Stimulated activated CD8-positive, alpha-beta memory T cell treated with anti-CD3 and anti-CD28 coated beads, Interleukin-12 subunit alpha, Interleukin-12 subunit beta, amount 100 ng/mL, for 4 hours (primary cell): ENCODE data around the gene COQ3.

Experiments
- DNase-seq: peaks from one replicate; pipeline ENCODE4 v3.0.0-alpha.2; 2020; ENCODE audit warnings: low read depth

The COQ3 gene

DNA sequence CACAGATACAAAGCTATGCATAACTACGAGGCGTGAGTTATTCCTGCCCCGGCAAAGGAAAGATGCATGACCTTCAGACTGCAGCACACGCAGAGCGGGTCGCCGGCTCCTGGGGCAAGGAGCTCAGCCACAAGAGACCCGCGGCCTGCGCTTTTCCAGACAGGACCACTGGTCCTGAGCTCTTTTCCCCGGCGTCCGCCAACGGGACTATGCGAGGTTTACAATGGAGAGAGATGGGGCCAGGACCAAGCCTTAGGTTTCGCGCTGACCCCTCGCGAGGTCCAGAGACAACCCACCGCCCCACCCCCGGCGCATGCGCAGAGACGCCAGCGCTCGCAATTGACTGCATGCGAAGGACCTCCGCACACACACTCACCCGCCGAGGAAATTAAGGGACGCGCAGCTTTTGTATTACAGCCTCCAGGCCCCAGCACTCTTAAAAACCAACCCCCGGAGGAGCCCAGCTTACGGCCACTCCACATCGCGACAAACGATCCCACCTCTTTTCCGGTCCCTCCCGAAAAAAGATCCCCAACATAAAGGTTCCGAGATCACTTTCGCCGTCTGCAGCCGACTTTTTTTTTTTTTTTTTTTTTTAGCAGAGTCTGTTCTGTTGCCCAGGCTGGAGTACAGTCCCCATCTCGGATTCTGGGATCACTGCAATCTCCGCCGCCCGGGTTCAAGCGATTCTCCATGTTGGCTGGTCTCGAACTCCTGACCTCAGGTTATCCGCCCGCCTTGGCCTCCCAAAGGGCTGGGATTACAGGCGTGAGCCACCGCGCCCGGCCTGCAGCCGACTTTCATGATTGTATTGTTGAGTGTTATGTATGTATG is at the start of gene COQ3:
Gene COQ3, minus strand, starts transcription at position 498 of the 834 bp plus-strand sequence. Its CDS starts 16 bp downstream, at position 482.
- DNase-seq = peak; percentile 39

DNA sequence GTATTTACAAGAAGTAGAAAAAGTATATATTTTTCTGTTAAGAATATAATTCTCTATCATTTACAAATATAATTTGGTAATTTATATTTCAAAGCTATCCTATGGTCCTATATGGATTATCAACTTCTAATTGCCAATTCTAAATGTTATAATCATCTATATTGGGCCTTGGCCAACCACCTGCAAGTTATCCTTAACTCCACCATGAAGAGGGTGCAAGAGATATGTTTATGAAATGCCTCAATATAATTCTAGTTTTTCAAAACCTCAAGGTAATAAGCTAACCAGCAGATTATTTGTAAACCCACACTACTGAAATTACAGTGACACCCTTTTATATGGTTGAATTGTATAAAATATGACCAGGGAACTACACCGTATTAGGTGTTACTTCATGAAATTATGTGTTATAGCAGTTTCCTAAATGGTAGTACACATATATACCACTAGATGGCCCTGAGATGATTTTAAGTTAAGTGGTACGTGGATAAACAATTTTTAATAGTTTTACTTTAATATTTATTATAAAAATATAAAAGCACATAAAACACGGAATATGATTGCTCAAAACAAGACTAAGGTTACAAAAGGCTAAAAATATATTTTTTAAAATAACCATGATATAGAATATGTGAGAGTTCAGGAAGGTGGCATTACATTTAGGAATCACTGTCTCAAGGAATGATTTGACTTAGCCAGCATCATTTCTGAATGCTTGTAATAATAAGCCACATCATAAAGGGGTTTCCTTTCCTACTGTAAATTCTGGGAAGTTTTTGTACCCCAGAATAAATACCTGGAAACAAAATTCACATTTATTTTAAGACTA is 40.9 kb upstream of the COQ3 start:
- no peak for DNase-seq

DNA sequence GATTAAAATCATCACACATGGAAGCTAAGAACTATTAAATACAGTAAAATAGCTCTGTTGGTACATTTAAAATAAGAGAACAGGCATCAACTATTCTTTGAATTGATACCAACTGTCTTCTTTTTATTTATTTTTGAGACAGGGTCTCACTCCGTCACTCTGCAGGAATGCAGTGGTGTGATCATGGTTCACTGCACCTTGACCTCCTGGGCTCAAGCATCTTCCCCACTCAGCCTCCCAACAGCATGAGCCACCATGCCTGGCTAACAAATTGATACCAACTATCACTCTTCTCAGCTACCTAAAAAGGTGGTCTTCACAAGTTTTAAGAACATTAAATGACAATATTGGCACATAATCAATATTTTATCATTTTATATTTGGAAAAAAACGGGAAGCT is 38.9 kb upstream of the COQ3 start:
- no peak for DNase-seq

GRCh38 chr6:99431901-99432300 is 37.9 kb upstream of the COQ3 start:
- no peak for DNase-seq

DNA sequence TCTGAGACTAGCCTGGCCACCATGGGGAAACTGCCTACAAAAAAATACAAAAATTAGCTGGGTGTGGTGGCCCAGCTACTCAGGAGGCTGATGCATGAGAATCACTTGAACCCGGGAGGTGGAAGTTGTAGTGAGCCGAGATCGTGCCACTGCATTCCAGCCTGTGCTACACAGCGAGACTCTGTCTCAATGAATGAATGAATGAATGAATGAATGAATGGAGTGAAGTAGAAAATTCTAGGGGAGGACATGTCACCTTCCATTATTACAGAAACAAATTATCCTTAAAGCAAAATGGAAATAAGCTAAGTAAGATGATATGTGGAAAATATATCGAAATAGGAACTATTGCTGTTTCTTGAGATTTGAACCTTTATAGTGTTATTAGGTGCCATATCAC is 34.0 kb upstream of the COQ3 start:
- no peak for DNase-seq

DNA sequence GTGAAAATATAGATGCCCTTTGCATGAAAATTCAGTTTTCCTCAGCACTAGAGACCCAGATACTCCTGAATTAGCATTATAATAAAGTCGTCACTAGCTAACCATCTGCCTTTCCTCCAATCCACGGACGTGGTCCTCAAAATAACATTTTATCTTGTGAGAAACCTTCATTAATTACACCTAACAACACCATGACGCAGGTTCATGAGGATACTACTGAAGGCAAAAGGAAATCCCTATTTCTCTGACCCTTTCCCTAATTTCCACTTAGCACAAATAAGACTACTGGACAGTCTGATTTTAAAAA is 32.4 kb upstream of the COQ3 start:
- no peak for DNase-seq

DNA sequence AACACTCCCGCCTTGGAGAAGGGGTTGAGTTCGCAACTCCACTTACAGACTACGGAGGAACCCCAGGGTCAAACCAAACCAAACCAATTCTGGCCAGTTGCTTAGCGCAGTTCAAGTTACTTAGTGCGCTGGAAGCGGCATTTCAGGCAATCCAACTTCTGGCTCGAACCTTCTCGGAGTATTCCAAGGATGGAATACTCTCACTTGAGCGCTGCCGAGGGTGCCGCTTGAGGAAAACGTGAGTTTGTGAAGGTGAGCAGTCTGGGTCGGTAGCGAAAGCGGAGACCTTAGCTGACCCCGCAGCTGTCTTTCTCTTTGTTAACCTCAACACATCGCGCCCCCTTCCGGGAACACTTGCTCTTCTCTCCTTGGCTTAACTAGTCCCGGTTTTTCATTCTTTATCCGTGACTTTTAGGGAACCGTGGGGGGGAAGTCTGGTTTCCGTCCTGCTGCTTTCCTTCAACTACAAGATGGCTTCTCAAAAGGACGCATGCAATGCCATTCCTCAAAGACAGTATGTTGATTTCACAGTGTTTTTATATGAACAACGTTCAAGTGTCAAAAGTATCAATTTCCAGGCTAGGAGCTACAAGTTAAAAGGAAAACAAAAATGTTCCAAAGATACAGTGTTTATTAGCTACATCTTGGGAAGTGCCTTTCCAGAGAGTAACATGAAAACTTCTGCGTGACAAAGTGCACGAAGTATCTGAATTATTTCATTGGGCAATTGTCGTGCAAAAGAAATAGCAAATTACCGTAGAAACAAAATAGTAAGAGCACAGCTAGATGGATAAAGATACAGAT is 31.9 kb upstream of the COQ3 start:
- peak; percentile 37 for DNase-seq

GRCh38 chr6:99424761-99425646 is 31.0 kb upstream of the COQ3 start, which contains the start of gene PNISR:
Gene PNISR, minus strand, starts transcription at chr6:99425308. Its CDS starts 10,649 bp downstream, at chr6:99414659.
- peak; percentile 77 for DNase-seq

- DNase-seq = no peak
Observed at GRCh38 chr6:99424022-99424421, 30.0 kb upstream of the COQ3 start.

DNA sequence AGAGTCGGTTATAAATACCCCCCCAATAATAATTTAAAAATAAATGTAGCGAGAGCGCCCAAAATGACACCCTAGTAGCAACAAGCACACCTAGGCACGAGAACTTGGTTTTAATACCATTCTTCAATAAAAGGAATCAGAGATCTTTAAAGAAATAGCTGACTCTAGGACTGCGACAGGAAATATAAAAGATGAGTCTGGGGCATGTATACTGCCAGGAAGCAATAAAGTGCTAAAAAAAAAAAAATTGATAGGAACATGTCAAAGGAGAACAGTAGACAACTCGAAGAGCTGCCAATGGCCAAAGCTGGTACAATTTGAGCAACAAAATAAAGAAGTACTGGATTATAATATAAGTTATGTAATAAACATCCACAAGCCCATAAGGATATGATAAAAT is 28.9 kb upstream of the COQ3 start:
- no peak for DNase-seq

- no peak for DNase-seq
Observed at GRCh38 chr6:99416892-99417767, 23.1 kb upstream of the COQ3 start.

- DNase-seq = no peak
Observed at GRCh38 chr6:99416226-99416625, 22.2 kb upstream of the COQ3 start.

GRCh38 chr6:99415446-99415845 is 21.5 kb upstream of the COQ3 start:
- DNase-seq = no peak

GRCh38 chr6:99412065-99412464 is 18.1 kb upstream of the COQ3 start:
- DNase-seq = no peak

DNA sequence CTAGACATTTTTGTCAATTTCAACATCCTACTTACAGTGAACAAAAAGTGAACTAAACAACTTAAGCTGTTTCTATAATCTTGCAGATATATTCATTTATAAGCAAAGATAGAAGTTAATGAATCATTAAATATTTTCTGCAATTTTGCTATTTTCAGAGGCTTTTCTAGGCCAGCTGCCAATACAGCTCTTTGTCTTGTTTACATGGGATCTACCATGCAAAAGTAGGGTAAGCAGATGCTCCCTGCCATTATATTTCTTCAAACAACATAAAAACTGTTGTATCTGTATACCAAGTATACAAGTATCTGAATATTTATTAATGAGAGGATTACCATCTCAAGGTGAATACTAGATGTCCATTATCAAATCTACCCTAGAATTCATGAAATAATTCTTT is 15.7 kb upstream of the COQ3 start:
- no peak for DNase-seq

DNA sequence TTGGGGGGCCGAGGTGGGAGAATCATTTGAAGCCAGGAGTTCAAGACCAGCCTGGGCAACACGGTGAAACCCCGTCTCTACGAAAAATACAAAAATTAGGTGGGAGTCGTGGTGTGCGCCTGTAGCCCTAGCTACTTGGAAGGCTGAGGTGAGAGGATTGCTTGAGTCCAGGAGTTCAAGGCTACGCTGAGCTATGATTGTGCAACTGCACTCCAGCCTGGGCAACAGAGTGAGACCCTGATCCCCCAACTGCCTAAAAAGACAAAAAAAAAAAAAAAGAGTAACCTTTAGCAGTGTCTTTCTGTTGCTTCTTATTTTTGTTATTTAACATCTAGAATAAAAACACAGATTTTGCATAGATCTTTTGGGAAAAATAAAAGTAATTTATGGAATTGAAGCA is 13.1 kb upstream of the COQ3 start:
- DNase-seq = no peak

- no peak for DNase-seq
Observed at GRCh38 chr6:99402448-99402847, 8.5 kb upstream of the COQ3 start.

DNA sequence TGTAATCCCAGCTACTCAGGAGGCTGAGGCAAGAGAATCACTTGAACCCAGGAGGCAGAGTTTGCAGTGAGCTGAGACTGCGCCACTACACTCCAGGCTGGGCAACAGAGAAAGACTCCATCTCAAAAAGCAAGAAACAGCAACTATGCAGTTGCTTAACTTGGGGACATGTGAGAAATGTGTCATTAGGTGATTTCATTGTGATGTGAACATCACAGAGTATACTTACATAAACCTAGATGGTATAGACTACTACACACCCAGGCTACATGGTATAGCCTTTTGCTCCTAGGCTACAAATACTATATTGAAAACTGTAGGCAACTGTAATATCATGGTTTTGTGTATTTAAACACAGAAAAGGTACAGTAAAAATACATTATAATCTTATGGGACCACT is 3.3 kb upstream of the COQ3 start:
- DNase-seq = no peak

DNA sequence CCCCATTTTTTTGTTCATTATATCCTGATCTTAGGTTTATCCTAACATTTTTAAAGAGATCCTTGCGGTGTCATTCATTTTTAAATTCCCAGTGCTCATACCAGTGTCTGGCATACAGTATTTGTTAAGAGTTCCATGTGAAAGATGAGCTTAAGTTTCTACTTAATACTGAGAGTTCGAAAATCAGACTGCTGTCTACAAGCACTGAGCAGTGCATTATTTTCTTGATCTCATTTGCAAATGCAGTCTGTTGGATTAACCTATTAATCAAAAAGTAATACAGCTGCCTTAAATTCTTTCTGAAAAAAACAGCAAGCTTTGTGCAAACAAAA is 663 bp downstream of the COQ3 start:
- no peak for DNase-seq

DNA sequence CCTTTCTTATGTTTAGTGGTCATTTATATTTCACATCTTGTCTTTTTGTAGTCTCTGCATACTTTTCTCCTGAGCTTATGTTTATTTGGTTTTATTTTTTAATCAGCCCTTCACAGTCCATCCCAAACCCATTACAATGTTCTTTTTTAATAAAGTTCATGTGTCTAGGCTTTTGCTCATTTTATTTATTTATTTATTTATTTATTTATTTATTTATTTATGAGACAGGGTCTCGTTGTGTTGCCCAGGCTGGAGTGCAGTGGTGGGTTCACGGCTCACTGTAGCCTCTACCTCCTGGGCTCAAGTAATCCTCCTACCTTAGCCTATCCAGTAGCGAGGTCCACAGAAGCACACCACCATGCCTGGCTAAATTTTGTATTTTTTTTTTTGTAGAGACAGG is 3.1 kb downstream of the COQ3 start:
- DNase-seq = no peak

GRCh38 chr6:99384507-99384906 is 9.5 kb downstream of the COQ3 start:
- DNase-seq = no peak
